Thymus (tissue), 11 donors: ENCODE data around the gene KRTAP10-7. TPM values are rescaled to one million over a fixed set of nuclear protein-coding genes. Genes with fewer than 3 reads are reported as not detected.
"Not testable (repeated sequence)": the region's sequence is repeated elsewhere in the genome, so short reads cannot be mapped to it uniquely, and the experiment has no call there.

Experiments used
- DNase-seq, 9 donors: peaks; one replicate each; pipeline ENCODE4 v3.0.0-alpha.2; 2013; ENCODE audit warnings: low spot score in 9 of 9, low read depth in 6 of 9, missing footprints in 1 of 9
- H3K27ac ChIP-seq, 2 donors: one replicate each; pipeline ENCODE4 v1.5.1; 2013; ENCODE audit warnings: control low read depth in 1 of 2, low read depth in 1 of 2, low read length in 1 of 2, mild to moderate bottlenecking in 1 of 2, moderate library complexity in 1 of 2
- H3K27me3 ChIP-seq, 2 donors: one replicate each; pipeline ENCODE4 v1.5.1; 2013; ENCODE audit warnings: low read length in 1 of 2; ENCODE audit not compliant: control insufficient read depth in 2 of 2, insufficient read depth in 1 of 2
- H3K36me3 ChIP-seq, 2 donors: one replicate each; pipeline ENCODE4 v1.5.1; 2013; ENCODE audit warnings: low read length in 1 of 2, mild to moderate bottlenecking in 1 of 2, moderate library complexity in 1 of 2; ENCODE audit not compliant: control insufficient read depth in 2 of 2, insufficient read depth in 2 of 2
- H3K4me1 ChIP-seq, 2 donors: one replicate each; pipeline ENCODE4 v1.5.1; 2013; ENCODE audit warnings: low read length in 2 of 2; ENCODE audit not compliant: control insufficient read depth in 2 of 2, insufficient read depth in 2 of 2
- H3K4me3 ChIP-seq, 2 donors: one replicate each; pipeline ENCODE4 v1.5.1; 2013; ENCODE audit warnings: low read length in 2 of 2, control low read depth in 1 of 2, mild to moderate bottlenecking in 1 of 2
- H3K9me3 ChIP-seq, 2 donors: one replicate each; pipeline ENCODE4 v1.5.1; 2013; ENCODE audit warnings: low read length in 1 of 2, mild to moderate bottlenecking in 1 of 2; ENCODE audit not compliant: control insufficient read depth in 2 of 2, insufficient read depth in 1 of 2
- WGBS: extraction: QIAGEN DNeasy Blood & Tissue Kit; methylation state at CpG from one replicate; pipeline ENCODE4 v1.1.7; 2013; 5-methylcytosine and 5-hydroxymethylcytosine counted together
- polyA plus RNA-seq: library from polyadenylated mRNA; stranded (reverse); fragments of 200-250 nt; gene quantifications from one replicate; pipeline ENCODE4 v1.2.3, GENCODE V29; 2013
- total RNA-seq: library from RNA; stranded (reverse); fragments of 120-200 nt; gene quantifications from one replicate; pipeline ENCODE4 v1.2.4, GENCODE V29; 2013
- donor health status: healthy.

Gene KRTAP10-7
- total and polyA plus RNA-seq, 2 donors, result not detected

GRCh38 chr21:44569861-44570517 lies 30.4 kb upstream of the KRTAP10-7 start:
- WGBS, result 91% methylated on average over 12 of the region's 12 CpGs

GRCh38 chr21:44571296-44571695 lies 29.1 kb upstream of the KRTAP10-7 start:
- no peak overlapping the region for H3K27ac ChIP-seq
- peaks cover 0 to 4% of the 10 kb centered on the region in 2 donors for H3K27me3 ChIP-seq
- H3K4me3 ChIP-seq, result no peak overlapping the region
- WGBS, result 85% methylated on average over 4 of the region's 4 CpGs
- no peaks in the 10 kb centered on the region for H3K4me1 ChIP-seq
- no peaks in the 10 kb centered on the region for H3K36me3 ChIP-seq
- H3K9me3 ChIP-seq, result peaks cover 0 to 14% of the 10 kb centered on the region in 2 donors
- DNase-seq, result no peak

More at GRCh38 chr21:44569861-44570517, 30.4 kb upstream of the KRTAP10-7 start:
- Histone ChIP-seq H3K36me3 (no peaks in the 10 kb centered on the region), H3K27ac (no peak overlapping the region), H3K4me1 (no peaks in the 10 kb centered on the region), H3K9me3 (peaks cover 0 to 14% of the 10 kb centered on the region in 2 donors), H3K4me3 (no peak overlapping the region), H3K27me3 (peaks cover 0 to 2% of the 10 kb centered on the region in 2 donors)
- no peak for DNase-seq

GRCh38 chr21:44571844-44572782 lies 28.3 kb upstream of the KRTAP10-7 start:
- Histone ChIP-seq H3K4me3 (no peak overlapping the region), H3K9me3 (peaks cover 1 to 14% of the 10 kb centered on the region in 2 donors), H3K4me1 (no peaks in the 10 kb centered on the region), H3K36me3 (no peaks in the 10 kb centered on the region), H3K27ac (no peak overlapping the region), H3K27me3 (peaks cover 0 to 4% of the 10 kb centered on the region in 2 donors)
- no peak for DNase-seq
- WGBS, result 92% methylated on average over 40 of the region's 40 CpGs

GRCh38 chr21:44572959-44573583 lies 27.3 kb upstream of the KRTAP10-7 start:
- DNase-seq, result no peak
- Histone ChIP-seq H3K4me1 (no peaks in the 10 kb centered on the region), H3K27ac (no peak overlapping the region), H3K27me3 (peaks cover 0 to 4% of the 10 kb centered on the region in 2 donors), H3K9me3 (peaks cover 1 to 14% of the 10 kb centered on the region in 2 donors), H3K36me3 (no peaks in the 10 kb centered on the region), H3K4me3 (no peak overlapping the region)
- WGBS, result 89% methylated on average over 15 of the region's 15 CpGs

- H3K4me3 ChIP-seq, DNase-seq, H3K27me3 ChIP-seq, H3K4me1 ChIP-seq, H3K36me3 ChIP-seq, H3K27ac ChIP-seq: not testable (repeated sequence)
- 82% methylated on average over 22 of the region's 25 CpGs for WGBS
- peaks cover 1 to 17% of the 10 kb centered on the region in 2 donors for H3K9me3 ChIP-seq
Measured at GRCh38 chr21:44573630-44574456, 26.6 kb upstream of the KRTAP10-7 start, which contains the start of gene KRTAP10-4. Gene KRTAP10-4 (plus strand): TSS chr21:44573729. CDS start chr21:44573759, 30 bp downstream.

GRCh38 chr21:44574457-44575306 lies 25.7 kb upstream of the KRTAP10-7 start:
- H3K27ac ChIP-seq, result no peak overlapping the region
- DNase-seq, result no peak

GRCh38 chr21:44575307-44576024 lies 24.9 kb upstream of the KRTAP10-7 start:
- Histone ChIP-seq H3K36me3 (no peaks in the 10 kb centered on the region), H3K27ac (no peak overlapping the region), H3K4me3 (no peak overlapping the region), H3K27me3 (peaks cover 0 to 7% of the 10 kb centered on the region in 2 donors), H3K4me1 (no peaks in the 10 kb centered on the region), H3K9me3 (peaks cover 3 to 31% of the 10 kb centered on the region in 2 donors)
- WGBS, result 94% methylated on average over 20 of the region's 20 CpGs
- DNase-seq, result no peak

More at GRCh38 chr21:44574457-44575306, 25.7 kb upstream of the KRTAP10-7 start:
- Histone ChIP-seq H3K4me1 (no peaks in the 10 kb centered on the region), H3K36me3 (no peaks in the 10 kb centered on the region), H3K9me3 (peaks cover 1 to 26% of the 10 kb centered on the region in 2 donors), H3K27me3 (peaks cover 0 to 4% of the 10 kb centered on the region in 2 donors), H3K4me3 (no peak overlapping the region)
- WGBS, result 53% methylated on average over 21 of the region's 21 CpGs
